Measurements from ENCODE around the gene SLC10A7. TPM values are rescaled to one million over a fixed set of nuclear protein-coding genes. Genes with fewer than 3 reads are reported as not detected.

The SLC10A7 gene
- total and polyA plus RNA-seq, 2 of the 4 experiments (the other 2 are of a cell fraction), result 5.2 to 8.4 TPM

- Histone ChIP-seq H4K8ac (ENCODE audit: low read depth in 2 of 2, low read length in 2 of 2) (no peak overlapping the region), H3K18ac (ENCODE audit: low read depth, low read length) (no peak overlapping the region), H4K91ac (ENCODE audit: insufficient read depth, low read depth, low read length) (no peak overlapping the region), H2BK20ac (ENCODE audit: low read depth, low read length) (no peak overlapping the region), H2BK5ac (ENCODE audit: low read depth, low read length, poor library complexity, severe bottlenecking) (no peak overlapping the region), H3K9ac (ENCODE audit: low read depth, low read length) (no peak overlapping the region), H3K9me1 (ENCODE audit: insufficient read depth, low read length) (no peaks in the 10 kb centered on the region), H3K4ac (ENCODE audit: low read depth, low read length) (no peak overlapping the region), H2AFZ (replicated peaks; ENCODE audit: low read length, poor library complexity) (no peak overlapping the region), H3K27me3 (ENCODE audit: control insufficient read depth, insufficient read depth, low read length) (no peaks in the 10 kb centered on the region), H4K5ac (ENCODE audit: low read depth, low read length) (no peak overlapping the region), H3K9me3 (ENCODE audit: control insufficient read depth, insufficient read depth, low read length) (no peaks in the 10 kb centered on the region), H2AK5ac (ENCODE audit: low read depth, low read length) (no peak overlapping the region), H3K4me2 (ENCODE audit: low read depth, low read length) (no peak overlapping the region), H4K20me1 (ENCODE audit: insufficient read depth, low read length) (no peaks in the 10 kb centered on the region), H3K27ac (ENCODE audit: insufficient read depth, low read length) (no peak overlapping the region), H3K4me1 (ENCODE audit: control insufficient read depth, insufficient read depth, low read length) (no peaks in the 10 kb centered on the region), H2BK15ac (ENCODE audit: low read depth, low read length) (no peak overlapping the region), H3K23ac (ENCODE audit: low read depth, low read length) (no peak overlapping the region), H3K4me3 (ENCODE audit: insufficient read depth, low read depth, low read length) (no peak overlapping the region), H3K79me1 (ENCODE audit: low read depth in 1 of 2, low read length in 2 of 2) (no peaks in the 10 kb centered on the region; a peak in 2 of 4 replicates), H2AK9ac (replicated peaks; ENCODE audit: low read depth, low read length, poor library complexity) (no peak overlapping the region), H3K56ac (ENCODE audit: extremely low read depth, insufficient read depth, low read length) (no peak overlapping the region), H3K14ac (replicated peaks; ENCODE audit: low read depth, low read length) (no peak overlapping the region), H3K36me3 (ENCODE audit: control insufficient read depth, insufficient read depth, low read length) (no peaks in the 10 kb centered on the region), H2BK120ac (ENCODE audit: low read depth, low read length) (no peak overlapping the region)
- no TSS peak for BruUV-seq (replicated peaks)
- in situ Hi-C loops (cut with MboI; ENCODE audit: low sequenced_read_pairs), result no loop called here
- intact Hi-C loops (cut with micrococcal nuclease), result no loop called here
- ChIA-PET CTCF (no interaction called here), POLR2A (ENCODE audit: unreplicated experiment) (no interaction called here)
- TF ChIP-seq SMC3 (IDR thresholded peaks at IDR 0.05; ENCODE audit: low read depth, low read length), result no peak
- TF ChIP-seq NFE2L2 (IDR thresholded peaks at IDR 0.05; ENCODE audit: low read depth, low read length), result no peak
- TF ChIP-seq MXI1 (IDR thresholded peaks at IDR 0.05; ENCODE audit: borderline replicate concordance, low read depth, low read length), result no peak
- no peak for TF ChIP-seq CTCF (conservative IDR thresholded peaks at IDR 0.05; ENCODE audit: low read depth, low read length)
- no peak for TF ChIP-seq USF2 (IDR thresholded peaks at IDR 0.05; ENCODE audit: low read depth, low read length)
- no peak for TF ChIP-seq POLR2A (IDR thresholded peaks at IDR 0.05; ENCODE audit: low read depth, low read length)
- TF ChIP-seq CHD1 (IDR thresholded peaks at IDR 0.05; ENCODE audit: low read depth, low read length), result no peak
- no peak for TF ChIP-seq BHLHE40 (IDR thresholded peaks at IDR 0.05; ENCODE audit: low read depth, low read length)
- no peak for TF ChIP-seq RFX5 (IDR thresholded peaks at IDR 0.05; ENCODE audit: low read depth, low read length)
- no peak for TF ChIP-seq MAFK (IDR thresholded peaks at IDR 0.05; ENCODE audit: low read depth, low read length)
- no peak for TF ChIP-seq FOS (IDR thresholded peaks at IDR 0.05; ENCODE audit: low read depth, low read length)
- DNase-seq (no peak), ATAC-seq (ENCODE audit: low read depth) (no peak)
- no CpG with 5 or more reads among the region's 1 CpG for WGBS, 2 experiments (ENCODE audit: extremely low coverage in 2 of 2, insufficient read length in 1 of 2)
- dilution Hi-C loops (cut with HindIII; ENCODE audit: low sequenced_read_pairs, unreplicated experiment), result no loop called here
These were observed 123.3 kb downstream of the SLC10A7 start for GRCh38 chr4:146398404-146398803.
